Measurements from ENCODE around the gene ZNF574. TPM values are rescaled to one million over a fixed set of nuclear protein-coding genes. Genes with fewer than 3 reads are reported as not detected.

Gene ZNF574
- total and polyA plus RNA-seq, 2 experiments from 2014 or later = 19.4 to 61.2 TPM

- Histone ChIP-seq H3K4me3 (no peak overlapping the region), H4K20me1 (replicated peaks; ENCODE audit: insufficient read depth) (0 out of 2 replicates have a peak, but pooled peaks cover 3% of the 10 kb centered on the region), H3F3A (replicated peaks; ENCODE audit: low read depth) (no peaks in the 10 kb centered on the region), H3K9me2 (ENCODE audit: insufficient read depth) (no peaks in the 10 kb centered on the region), H3K4me2 (0 out of 2 replicates have a peak overlapping the region, but pooled peaks have one; percentile 32), H3K4me1 (ENCODE audit: insufficient read depth) (peaks cover 15% of the 10 kb centered on the region; the same call in 1 of the 2 replicates), H3K79me2 (replicated peaks; ENCODE audit: insufficient read depth) (no peaks in the 10 kb centered on the region), H3K27ac (ENCODE audit: low read depth) (no peak overlapping the region), H3K27me3 (ENCODE audit: insufficient read depth) (no peaks in the 10 kb centered on the region), H2AFZ (no peak overlapping the region), H3K36me3 (ENCODE audit: insufficient read depth) (no peaks in the 10 kb centered on the region)
- Mint-ChIP-seq H3K4me3 (no peak overlapping the region), H3K36me3 (ENCODE audit: low read depth) (peaks cover 3% of the 10 kb centered on the region; the same call in 1 of the 3 replicates), H3K9me3 (no peaks in the 10 kb centered on the region), H3K4me1 (peaks cover 14% of the 10 kb centered on the region), H3K27me3 (ENCODE audit: insufficient read depth, low read depth, poor library complexity) (peaks cover 29% of the 10 kb centered on the region), H3K27ac (no peak overlapping the region)
- DNase-seq (ENCODE audit: low spot score) (no peak), ATAC-seq (no peak)
- TF ChIP-seq NANOG (IDR thresholded peaks at IDR 0.05; ENCODE audit: borderline replicate concordance) (no peak), CTCF (conservative IDR thresholded peaks at IDR 0.05; ENCODE audit: low read depth in 2 of 2) (no peak), STAT1 (IDR thresholded peaks at IDR 0.05; ENCODE audit: unreplicated experiment) (no peak), EZH2 (IDR thresholded peaks at IDR 0.05; ENCODE audit: low read depth, unreplicated experiment) (no peak), ZNF331 (CRISPR knock-in tag; IDR thresholded peaks at IDR 0.05; ENCODE audit: low read depth) (no peak), CREB1 (CRISPR knock-in tag; IDR thresholded peaks at IDR 0.05; ENCODE audit: low read depth) (no peak), EZH2phosphoT487 (IDR thresholded peaks at IDR 0.05; ENCODE audit: unreplicated experiment) (no peak), ETS1 (IDR thresholded peaks at IDR 0.05) (no peak), ZNF114 (CRISPR knock-in tag; IDR thresholded peaks at IDR 0.05) (no peak)
- TF ChIP-seq, protein P1, sequence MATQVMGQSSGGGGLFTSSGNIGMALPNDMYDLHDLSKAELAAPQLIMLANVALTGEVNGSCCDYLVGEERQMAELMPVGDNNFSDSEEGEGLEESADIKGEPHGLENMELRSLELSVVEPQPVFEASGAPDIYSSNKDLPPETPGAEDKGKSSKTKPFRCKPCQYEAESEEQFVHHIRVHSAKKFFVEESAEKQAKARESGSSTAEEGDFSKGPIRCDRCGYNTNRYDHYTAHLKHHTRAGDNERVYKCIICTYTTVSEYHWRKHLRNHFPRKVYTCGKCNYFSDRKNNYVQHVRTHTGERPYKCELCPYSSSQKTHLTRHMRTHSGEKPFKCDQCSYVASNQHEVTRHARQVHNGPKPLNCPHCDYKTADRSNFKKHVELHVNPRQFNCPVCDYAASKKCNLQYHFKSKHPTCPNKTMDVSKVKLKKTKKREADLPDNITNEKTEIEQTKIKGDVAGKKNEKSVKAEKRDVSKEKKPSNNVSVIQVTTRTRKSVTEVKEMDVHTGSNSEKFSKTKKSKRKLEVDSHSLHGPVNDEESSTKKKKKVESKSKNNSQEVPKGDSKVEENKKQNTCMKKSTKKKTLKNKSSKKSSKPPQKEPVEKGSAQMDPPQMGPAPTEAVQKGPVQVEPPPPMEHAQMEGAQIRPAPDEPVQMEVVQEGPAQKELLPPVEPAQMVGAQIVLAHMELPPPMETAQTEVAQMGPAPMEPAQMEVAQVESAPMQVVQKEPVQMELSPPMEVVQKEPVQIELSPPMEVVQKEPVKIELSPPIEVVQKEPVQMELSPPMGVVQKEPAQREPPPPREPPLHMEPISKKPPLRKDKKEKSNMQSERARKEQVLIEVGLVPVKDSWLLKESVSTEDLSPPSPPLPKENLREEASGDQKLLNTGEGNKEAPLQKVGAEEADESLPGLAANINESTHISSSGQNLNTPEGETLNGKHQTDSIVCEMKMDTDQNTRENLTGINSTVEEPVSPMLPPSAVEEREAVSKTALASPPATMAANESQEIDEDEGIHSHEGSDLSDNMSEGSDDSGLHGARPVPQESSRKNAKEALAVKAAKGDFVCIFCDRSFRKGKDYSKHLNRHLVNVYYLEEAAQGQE (IDR thresholded peaks at IDR 0.05; ENCODE audit: unreplicated experiment) = no peak
These were observed 45.2 kb downstream of the ZNF574 start for GRCh38 chr19:42121036-42121621.
